Measurements from ENCODE around the gene SELENON. TPM values are rescaled to one million over a fixed set of nuclear protein-coding genes. Genes with fewer than 3 reads are reported as not detected.

Gene SELENON
- total RNA-seq, 1 experiment from 2014 or later, result 16.9 TPM

Other genes with a start within 250 kb of the SELENON start
- not detected in 2 replicates for gene MAN1C1, start 183.4 kb upstream of the SELENON start, total RNA-seq (2014; rRNA removed; shearing (Covaris generic); ENCODE audit: low replicate concordance)
- gene MTFR1L, start 19.8 kb downstream of the SELENON start, total RNA-seq (2014; rRNA removed; shearing (Covaris generic); ENCODE audit: low replicate concordance), result 12.3 and 16.3 TPM in 2 replicates
- 11.5 and 13.1 TPM in 2 replicates for gene AUNIP, start 59.3 kb downstream of the SELENON start, total RNA-seq (2014; rRNA removed; shearing (Covaris generic); ENCODE audit: low replicate concordance)
- 7.0 and 14.1 TPM in 2 replicates for gene PAQR7, start 75.5 kb downstream of the SELENON start, total RNA-seq (2014; rRNA removed; shearing (Covaris generic); ENCODE audit: low replicate concordance)
- 65.2 and 92.4 TPM in 2 replicates for gene STMN1, start 106.2 kb downstream of the SELENON start, total RNA-seq (2014; rRNA removed; shearing (Covaris generic); ENCODE audit: low replicate concordance)
- gene PAFAH2, start 197.9 kb downstream of the SELENON start, total RNA-seq (2014; rRNA removed; shearing (Covaris generic); ENCODE audit: low replicate concordance), result 11.8 and 16.6 TPM in 2 replicates
- gene EXTL1, start 221.6 kb downstream of the SELENON start, total RNA-seq (2014; rRNA removed; shearing (Covaris generic); ENCODE audit: low replicate concordance), result not detected in 2 replicates
- not detected in 2 replicates for gene SLC30A2, start 245.9 kb downstream of the SELENON start, total RNA-seq (2014; rRNA removed; shearing (Covaris generic); ENCODE audit: low replicate concordance)